GM19395 (cell line): ENCODE measurements around the gene ITGA5.

Source experiments
- ATAC-seq: cut with Tn5 transposase; IDR thresholded peaks from one replicate; pipeline ENCODE4 v1.9.1; 2021; ENCODE audit warnings: mild to moderate bottlenecking, moderate library complexity; ENCODE audit not compliant: unreplicated experiment

ITGA5 gene

GRCh38 chr12:54412786-54413185, 6.3 kb downstream of the ITGA5 start:
- peak; percentile 23 for ATAC-seq

DNA sequence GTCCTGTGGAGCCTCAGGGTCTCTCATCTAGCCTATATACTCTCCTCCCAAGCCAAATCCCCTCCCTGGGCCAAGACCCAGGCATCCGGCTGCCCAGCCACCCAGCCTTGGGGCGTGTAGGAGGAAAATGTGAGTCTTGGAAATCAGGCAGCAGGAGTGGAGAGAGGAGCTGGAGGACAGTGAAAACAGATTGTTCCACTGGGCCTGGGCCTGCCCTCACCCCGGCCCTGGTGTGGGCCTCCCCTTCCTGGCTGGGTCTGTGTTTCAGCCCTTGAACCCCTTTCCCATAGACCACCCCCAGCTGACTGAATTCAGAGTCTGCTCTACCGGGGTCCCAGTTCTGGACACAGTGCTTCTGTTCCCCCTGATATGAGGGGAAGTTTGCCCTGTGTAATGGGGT, 6.7 kb downstream of the ITGA5 start:
- ATAC-seq = no peak

- no peak for ATAC-seq
Observed at GRCh38 chr12:54411391-54412241, 7.5 kb downstream of the ITGA5 start.

DNA sequence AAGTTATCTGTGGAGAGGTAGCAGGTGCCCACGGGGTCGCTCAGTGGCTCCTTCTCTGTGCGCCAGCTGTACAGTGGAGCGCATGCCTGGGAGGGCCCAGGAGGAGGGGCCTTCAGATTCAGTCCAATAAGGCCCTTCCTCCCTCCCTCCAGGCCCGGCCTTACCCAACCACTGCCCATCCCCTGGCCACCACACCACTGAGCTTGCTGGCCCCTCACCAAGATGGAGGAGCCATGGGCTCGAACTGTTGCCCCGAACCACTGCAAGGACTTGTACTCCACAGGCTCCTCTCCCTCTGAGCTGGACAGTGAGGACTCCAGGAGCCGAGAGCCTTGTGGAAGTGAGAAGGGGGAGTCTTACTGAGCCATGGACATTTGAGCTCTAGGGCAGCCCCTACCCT, 9.8 kb downstream of the ITGA5 start:
- no peak for ATAC-seq

GRCh38 chr12:54407183-54407905, 11.7 kb downstream of the ITGA5 start:
- no peak for ATAC-seq

- ATAC-seq = no peak
Observed at GRCh38 chr12:54405573-54405972, 13.5 kb downstream of the ITGA5 start.

DNA sequence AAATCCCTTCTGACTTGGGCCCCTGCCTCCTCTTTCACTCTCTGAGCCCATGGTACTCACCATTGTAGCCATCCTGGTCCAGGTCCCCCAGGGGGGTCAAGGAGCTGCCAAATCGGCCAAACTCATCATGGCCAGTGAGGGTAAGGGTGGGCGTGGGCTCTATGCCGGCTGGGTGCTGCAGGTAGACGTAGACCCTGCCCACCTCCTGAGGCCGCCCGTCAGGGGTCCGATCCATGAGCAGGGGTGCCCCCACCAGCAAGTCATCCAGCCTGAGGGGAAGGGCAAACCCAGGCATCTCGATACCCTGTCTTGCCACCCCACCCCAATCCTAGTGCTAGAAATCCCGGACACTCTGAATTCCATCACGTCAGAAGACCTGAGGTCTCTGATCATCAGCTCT, 14.0 kb downstream of the ITGA5 start:
- no peak for ATAC-seq

DNA sequence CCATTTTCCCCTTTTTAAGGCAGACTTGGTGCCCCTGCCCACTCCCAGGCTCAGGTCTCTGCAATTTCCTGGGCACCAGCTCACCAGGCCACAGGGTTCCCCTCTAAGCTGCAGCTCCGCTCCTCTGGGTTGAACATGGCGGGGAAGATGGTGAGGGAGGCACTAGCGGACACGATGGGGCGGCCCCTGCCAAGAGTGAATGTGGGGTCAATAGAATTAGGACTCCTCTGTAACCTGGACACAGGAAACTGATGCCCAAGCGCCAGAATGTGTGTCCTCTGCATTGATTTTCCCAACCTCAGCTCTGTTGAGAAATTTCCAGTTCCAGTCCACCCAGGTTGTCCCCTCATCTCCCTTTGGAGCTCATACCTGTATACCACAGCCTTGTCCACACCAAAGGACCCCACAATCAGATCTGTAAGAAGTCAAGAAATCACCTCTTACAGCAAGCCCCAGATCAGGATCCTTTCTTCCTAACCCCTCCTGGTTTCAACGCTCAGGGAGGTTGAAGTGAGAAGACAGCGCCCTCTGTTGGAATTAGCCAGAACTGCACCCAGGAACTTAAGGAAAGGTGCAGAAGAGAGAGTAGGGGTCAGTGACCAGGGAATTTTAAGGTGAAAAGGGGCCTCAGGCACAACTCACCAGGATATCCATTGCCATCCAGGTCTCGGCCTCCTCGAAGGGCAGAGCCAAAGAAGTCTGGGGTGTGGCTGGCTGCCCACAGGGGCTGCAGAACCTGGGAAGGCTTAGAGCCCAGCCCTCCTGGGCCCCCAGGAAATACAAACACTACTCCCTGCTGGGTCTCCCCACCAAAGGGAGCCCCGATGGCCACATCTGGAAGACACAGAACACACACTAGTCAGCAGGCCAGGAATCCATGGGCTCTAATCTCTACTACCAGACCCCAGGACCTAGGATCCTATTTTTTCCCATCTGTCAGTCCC, 14.7 kb downstream of the ITGA5 start:
- ATAC-seq = no peak

- ATAC-seq = no peak
Observed at GRCh38 chr12:54401119-54401518, 17.9 kb downstream of the ITGA5 start.

- ATAC-seq = peak; percentile 87
Observed at GRCh38 chr12:54398995-54399793, 19.9 kb downstream of the ITGA5 start.

DNA sequence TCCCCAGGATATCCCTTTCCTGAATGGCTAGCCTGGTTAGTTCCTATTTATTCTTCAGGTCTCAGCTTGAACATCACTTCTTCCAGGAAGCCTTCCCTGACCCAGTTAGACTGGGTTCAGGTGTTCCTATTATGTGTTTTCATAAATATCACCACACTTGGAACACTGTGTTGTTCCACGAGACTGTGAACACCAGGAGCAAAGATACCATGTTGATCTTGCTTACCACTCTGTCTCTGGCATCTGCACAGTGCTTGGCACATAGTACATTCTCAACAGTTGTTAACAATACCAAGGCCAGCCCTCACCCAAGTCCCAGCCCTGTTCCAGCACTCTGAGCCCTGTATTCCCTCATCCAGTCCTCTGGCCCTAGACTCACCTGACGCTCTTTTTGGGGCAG, 20.8 kb downstream of the ITGA5 start:
- ATAC-seq = no peak

DNA sequence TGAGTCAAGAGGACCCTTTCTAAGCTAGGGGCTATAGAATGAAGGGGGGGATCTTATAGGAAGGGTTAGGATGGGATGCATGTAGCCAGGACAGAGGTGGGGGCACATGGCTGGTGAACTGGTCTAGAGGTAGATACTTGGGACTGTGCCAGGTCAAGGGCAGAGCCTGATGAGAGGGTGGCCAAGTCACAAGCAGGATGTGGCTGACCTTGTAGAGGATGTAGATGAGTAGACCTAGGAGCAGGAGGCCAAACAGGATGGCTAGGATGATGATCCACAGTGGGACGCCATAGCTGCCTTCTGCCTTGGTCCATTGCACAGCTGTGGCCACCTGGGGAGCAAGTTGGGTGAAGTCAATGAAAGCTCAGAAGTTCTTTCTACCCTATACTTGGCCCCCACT, 21.9 kb downstream of the ITGA5 start:
- ATAC-seq = no peak

DNA sequence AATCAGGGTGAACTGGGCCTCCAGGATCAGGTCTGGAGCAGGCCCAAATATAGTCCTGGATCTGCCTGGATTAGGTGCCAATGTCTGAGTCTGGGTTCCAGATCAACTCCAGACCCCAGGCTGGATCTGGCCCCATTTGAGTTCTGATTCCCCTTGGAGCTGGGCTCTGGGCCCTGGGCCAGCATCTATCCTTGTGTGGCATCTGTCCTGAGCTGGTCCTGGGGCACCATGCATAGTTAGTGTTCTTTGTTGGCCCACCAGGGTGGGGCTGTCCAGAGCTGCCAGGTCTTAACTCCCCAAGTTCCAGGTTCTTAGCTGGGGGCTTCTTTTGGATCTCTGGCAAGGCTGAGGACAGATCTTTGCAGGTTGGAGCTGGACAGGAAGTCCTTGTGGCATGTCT, 23.5 kb downstream of the ITGA5 start:
- ATAC-seq = no peak

- no peak for ATAC-seq
Observed at GRCh38 chr12:54394986-54395385, 24.1 kb downstream of the ITGA5 start.

DNA sequence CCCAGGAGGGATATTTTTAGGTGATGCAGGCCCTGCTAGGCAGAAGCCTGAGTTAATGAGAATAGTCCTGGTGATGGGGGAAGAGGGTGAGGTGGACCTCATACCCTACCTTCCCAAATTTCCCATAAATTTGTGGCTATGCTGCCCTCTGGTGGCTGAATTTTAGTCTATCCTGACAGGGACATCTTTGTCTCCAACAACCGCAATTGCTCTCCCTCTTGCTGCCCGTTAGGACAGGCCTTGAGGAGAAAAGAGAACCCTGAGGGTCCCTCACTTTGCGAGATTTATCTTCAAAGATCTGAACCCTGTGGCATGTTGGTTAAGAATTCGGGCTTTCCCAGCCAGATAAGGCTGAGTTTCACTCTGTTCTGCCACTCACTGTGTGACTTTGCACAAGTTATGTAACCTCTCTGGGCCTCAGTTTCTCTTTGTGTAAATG, 24.8 kb downstream of the ITGA5 start:
- ATAC-seq = no peak

DNA sequence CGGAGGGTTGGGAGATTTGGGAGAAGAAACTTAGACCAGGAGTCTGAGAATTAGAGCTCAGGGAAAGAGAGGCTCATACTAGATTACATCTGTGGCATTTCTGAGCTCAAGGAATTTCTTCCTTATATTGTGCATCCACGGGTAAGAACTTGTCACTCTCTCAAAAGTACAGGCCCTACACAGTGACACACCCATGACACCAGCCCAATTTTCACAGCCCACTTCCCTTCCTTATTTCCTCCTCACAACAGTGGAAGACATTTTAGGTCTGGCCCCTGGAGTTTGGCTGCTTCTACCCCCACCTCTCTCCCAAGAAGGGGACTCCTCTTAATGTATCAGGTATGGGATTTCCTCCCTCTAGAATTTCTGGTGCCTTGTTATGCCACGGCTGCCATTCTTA, 25.3 kb downstream of the ITGA5 start:
- ATAC-seq = no peak

- ATAC-seq = no peak
Observed at GRCh38 chr12:54393207-54393609, 25.9 kb downstream of the ITGA5 start.

DNA sequence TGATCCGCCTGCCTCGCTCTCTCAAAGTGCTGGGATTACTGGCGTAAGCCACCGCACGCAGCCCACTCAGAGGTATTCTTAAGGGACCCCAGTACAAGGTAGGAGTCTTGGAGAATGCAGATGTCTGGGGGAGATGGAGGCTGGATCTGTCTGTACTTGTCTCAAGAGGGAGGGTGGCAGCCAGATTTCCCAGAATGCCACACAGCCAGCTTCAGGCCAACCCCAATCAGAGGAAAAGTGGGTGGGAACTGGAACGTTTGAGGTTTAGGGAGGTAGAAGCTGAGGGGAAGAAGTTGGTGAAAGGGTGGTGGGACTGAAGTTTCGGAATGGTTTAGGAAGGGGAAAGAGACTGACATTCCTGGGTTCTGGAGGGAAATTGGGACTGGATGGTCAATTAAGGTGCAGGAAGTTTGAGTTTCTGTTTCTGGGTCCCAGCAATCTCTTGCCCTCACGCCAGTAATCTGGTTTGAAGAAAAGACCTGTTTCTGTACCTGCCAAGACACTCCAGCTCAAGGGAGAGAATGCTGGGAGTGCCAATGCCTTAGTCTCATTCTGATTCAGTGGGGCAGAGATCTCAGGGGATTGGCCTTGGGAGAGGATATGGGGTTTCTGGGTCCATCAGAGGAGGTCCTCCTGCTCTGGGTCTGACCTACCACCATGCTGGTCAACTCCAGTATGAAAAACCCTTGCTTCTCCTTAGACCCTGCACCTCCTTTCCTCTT, 26.4 kb downstream of the ITGA5 start:
- ATAC-seq = no peak

DNA sequence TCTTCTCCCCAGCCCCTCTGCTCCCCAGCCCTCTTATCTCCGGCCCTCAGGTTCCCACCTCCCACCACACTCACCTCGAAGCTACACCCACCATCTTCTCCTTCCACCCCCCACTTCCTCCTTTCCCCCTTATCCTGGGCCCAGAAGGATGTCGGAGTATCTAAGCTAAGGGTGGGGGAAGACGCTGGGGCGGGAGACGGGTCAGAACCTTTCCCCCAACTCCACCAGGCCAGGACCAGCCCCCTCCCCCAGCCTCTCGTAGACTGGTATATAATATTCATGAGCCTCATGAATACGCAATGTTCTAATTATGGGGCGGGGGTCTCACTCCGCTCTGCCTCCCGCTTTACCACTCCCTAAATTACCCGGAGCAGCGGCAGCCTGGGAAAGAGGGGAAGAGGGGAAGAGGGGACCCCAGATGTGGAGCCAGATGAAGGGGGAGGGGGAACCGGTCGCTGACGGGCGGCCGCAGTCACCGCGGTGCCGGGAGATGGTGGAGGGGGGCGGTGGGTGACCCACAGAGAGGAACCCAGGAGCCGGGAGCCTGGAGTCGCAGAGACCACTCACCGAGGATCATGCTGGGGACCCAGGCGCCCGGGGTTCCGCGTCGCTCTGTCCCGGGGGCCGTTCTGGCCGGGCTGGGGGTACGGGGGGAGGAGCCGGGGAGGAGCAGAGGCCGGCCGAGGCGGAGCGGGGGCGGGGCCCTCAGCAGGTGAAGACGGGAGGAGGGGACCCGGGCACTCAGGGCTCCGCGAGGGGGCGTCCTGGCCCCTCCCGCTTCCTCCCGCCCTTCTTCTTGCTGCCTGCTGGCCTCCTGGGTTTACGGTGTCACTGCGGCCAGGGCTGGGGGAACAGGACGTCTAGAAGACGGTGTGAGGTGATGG, 28.2 kb downstream of the ITGA5 start:
- no peak for ATAC-seq
